SK-MEL-5 (cell line): Measurements from ENCODE around the gene PIP4K2C. TPM values are rescaled to one million over a fixed set of nuclear protein-coding genes. Genes with fewer than 3 reads are reported as not detected.
"Not testable (repeated sequence)": the region's sequence is repeated elsewhere in the genome, so short reads cannot be mapped to it uniquely, and the experiment has no call there.

ENCODE experiments used
- DNase-seq: peaks from one replicate; pipeline ENCODE4 v3.0.0-alpha.2; 2016; ENCODE audit warnings: low read depth, low spot score
- in situ Hi-C: cut with HindIII; loops from 2 replicates; pipeline ENCODE4 v1.10.0; 2016; ENCODE audit warnings: low sequenced_read_pairs, high pct_unique_total_duplicates, low pct_unique_long_range_greater_than_20kb
- total RNA-seq: library from RNA; depleted of rRNA; stranded (reverse); fragments of >200 nt; shearing (Covaris generic); gene quantifications from 2 replicates; pipeline ENCODE4 v1.2.3, GENCODE V29; 2014

PIP4K2C gene
- total RNA-seq, 1 experiment from 2014 or later: 48.4 TPM

GRCh38 chr12:57553343-57554202 is 37.4 kb upstream of the PIP4K2C start:
- DNase-seq: no peak
- in situ Hi-C loops: no loop called here

GRCh38 chr12:57554453-57554852 is 36.5 kb upstream of the PIP4K2C start:
- in situ Hi-C loops: no loop called here
- DNase-seq: no peak

- in situ Hi-C loops: no loop called here
- no peak for DNase-seq
Measured at GRCh38 chr12:57554897-57555296, 36.1 kb upstream of the PIP4K2C start.

- no peak for DNase-seq
- in situ Hi-C loops: no loop called here
Measured at GRCh38 chr12:57558864-57559263, 32.1 kb upstream of the PIP4K2C start.

GRCh38 chr12:57560516-57560915 is 30.5 kb upstream of the PIP4K2C start:
- DNase-seq: no peak
- in situ Hi-C loops: no loop called here

GRCh38 chr12:57561117-57561516 is 29.9 kb upstream of the PIP4K2C start:
- in situ Hi-C loops, DNase-seq: not testable (repeated sequence)

GRCh38 chr12:57563358-57563757 is 27.6 kb upstream of the PIP4K2C start:
- in situ Hi-C loops: no loop called here
- DNase-seq: no peak

- in situ Hi-C loops: no loop called here
- no peak for DNase-seq
Measured at GRCh38 chr12:57564178-57564740, 26.7 kb upstream of the PIP4K2C start.

- no peak for DNase-seq
- in situ Hi-C loops: no loop called here
Measured at GRCh38 chr12:57568838-57569237, 22.2 kb upstream of the PIP4K2C start.

GRCh38 chr12:57569858-57570257 is 21.1 kb upstream of the PIP4K2C start:
- DNase-seq: no peak
- in situ Hi-C loops: no loop called here

GRCh38 chr12:57570438-57570837 is 20.6 kb upstream of the PIP4K2C start:
- DNase-seq, in situ Hi-C loops: not testable (repeated sequence)

GRCh38 chr12:57571926-57572762 is 18.8 kb upstream of the PIP4K2C start:
- in situ Hi-C loops: no loop called here
- DNase-seq: no peak

- in situ Hi-C loops: no loop called here
- DNase-seq: no peak
Measured at GRCh38 chr12:57574795-57575194, 16.2 kb upstream of the PIP4K2C start.

GRCh38 chr12:57575771-57576612 is 15.0 kb upstream of the PIP4K2C start:
- in situ Hi-C loops: no loop called here
- no peak for DNase-seq

- in situ Hi-C loops: no loop called here
Measured at GRCh38 chr12:57576613-57577160, 14.3 kb upstream of the PIP4K2C start.

GRCh38 chr12:57577981-57578758 is 12.8 kb upstream of the PIP4K2C start:
- in situ Hi-C loops: no loop called here
- DNase-seq: no peak

More at GRCh38 chr12:57576613-57577160, 14.3 kb upstream of the PIP4K2C start:
- no peak for DNase-seq
